Heart left ventricle (tissue), 13 donors: Measurements from ENCODE around the gene TRIM7.

Experiments
- POLR2A ChIP-seq, 2 donors: fragments of 450-650 bp; IDR thresholded peaks; one replicate each; pipeline ENCODE4 v1.6.1; 2017; ENCODE audit warnings: antibody characterized with exemption in 2 of 2, mild to moderate bottlenecking in 2 of 2, moderate library complexity in 2 of 2
- TF ChIP-seq, protein P1 (sequence below), 12 donors: fragments of 200-600 bp; sonication (generic) in 4 of 12; IDR thresholded peaks; one replicate each; pipeline versions ENCODE4 v1.5.0 to v1.8.0; 2018 to 2022; ENCODE audit warnings: antibody characterized with exemption in 12 of 12, mild to moderate bottlenecking in 5 of 12
- donor health status: ischemic (EF 13 %, LVEDD 7.1; RV severe dilation, severe dysfunction).
- donor health status: DM: no; HTN: yes; CAD: no.
- donor health status: DM: no; HTN: no; CAD: no.
- donor health status: ischemic (EF 25% LVEDD 6.9; RV normal size, moderate dysfunction).
- donor health status: ischemic (EF 25% LVEDD 5.7; RV mildly dilated, moderate dysfunction).
- donor health status: ischemic (EF 35%, LVEDD 5.7; RV mildly dilated, moderate dysfunction).
- donor health status: nonischemic (EF 11% LVEDD 7.7; RV severe dilation, severe dysfunction).
- donor health status: DM: yes; HTN: yes; CAD: no.
- donor health status: PGD.
- donor health status: ischemic (EF 29% LVEDD 5.4; RV normal size, mild dysfunction).
- donor health status: nonischemic (EF 23%, LVEDD 6.1; RV moderate dilation, normal function).

- no peak for TF ChIP-seq POLR2A (IDR thresholded peaks at IDR 0.05)
- TF ChIP-seq, protein P1, sequence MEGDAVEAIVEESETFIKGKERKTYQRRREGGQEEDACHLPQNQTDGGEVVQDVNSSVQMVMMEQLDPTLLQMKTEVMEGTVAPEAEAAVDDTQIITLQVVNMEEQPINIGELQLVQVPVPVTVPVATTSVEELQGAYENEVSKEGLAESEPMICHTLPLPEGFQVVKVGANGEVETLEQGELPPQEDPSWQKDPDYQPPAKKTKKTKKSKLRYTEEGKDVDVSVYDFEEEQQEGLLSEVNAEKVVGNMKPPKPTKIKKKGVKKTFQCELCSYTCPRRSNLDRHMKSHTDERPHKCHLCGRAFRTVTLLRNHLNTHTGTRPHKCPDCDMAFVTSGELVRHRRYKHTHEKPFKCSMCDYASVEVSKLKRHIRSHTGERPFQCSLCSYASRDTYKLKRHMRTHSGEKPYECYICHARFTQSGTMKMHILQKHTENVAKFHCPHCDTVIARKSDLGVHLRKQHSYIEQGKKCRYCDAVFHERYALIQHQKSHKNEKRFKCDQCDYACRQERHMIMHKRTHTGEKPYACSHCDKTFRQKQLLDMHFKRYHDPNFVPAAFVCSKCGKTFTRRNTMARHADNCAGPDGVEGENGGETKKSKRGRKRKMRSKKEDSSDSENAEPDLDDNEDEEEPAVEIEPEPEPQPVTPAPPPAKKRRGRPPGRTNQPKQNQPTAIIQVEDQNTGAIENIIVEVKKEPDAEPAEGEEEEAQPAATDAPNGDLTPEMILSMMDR (IDR thresholded peaks at IDR 0.05) = no peak
Measured at GRCh38 chr5:181163487-181164075, 41.4 kb downstream of the TRIM7 start.
